GM19023 (cell line): ENCODE measurements around the gene RGS13.
"Not testable (repeated sequence)": the region's sequence is repeated elsewhere in the genome, so short reads cannot be mapped to it uniquely, and the experiment has no call there.

Source experiments
- ATAC-seq: cut with Tn5 transposase; IDR thresholded peaks from one replicate; pipeline ENCODE4 v1.9.1; 2021; ENCODE audit warnings: mild to moderate bottlenecking, moderate library complexity; ENCODE audit not compliant: unreplicated experiment

Gene RGS13

DNA sequence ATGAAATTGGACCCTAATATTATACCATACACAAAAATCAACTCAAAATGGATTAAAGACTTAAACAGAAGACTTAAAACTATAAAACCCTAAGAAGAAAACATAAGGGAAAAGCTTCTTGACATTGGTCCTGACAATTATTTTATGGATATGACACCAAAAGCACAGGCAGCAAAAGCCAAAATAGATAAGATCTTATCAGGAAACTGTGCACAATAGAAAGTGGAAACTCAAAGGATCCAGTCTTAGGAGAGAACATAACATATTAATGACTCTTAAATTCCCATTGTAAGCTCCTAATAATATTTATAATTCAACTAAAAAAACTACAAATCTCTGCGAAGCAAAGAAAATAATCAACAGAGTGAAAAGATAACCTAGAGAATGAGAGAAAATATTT is 39.8 kb downstream of the RGS13 start:
- ATAC-seq: no peak

DNA sequence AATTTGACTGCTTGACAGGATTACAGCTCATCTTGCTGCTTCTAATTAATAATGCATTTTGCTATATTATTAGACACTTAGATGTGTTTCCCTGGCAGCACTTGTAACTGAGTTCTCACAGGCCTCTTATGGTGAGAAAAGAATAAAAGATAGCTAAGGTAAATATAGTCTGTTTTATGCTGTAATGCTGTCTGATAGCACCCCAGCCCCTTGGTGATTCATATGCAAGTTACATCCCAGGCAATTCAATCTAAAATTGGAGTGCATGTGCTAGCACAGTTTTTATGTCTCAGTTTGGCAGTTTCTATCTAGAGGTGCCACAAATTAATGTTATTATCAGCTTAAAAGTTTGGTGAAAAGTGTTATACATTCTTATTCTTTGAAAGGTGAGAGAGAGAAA is 42.2 kb downstream of the RGS13 start:
- no peak for ATAC-seq

DNA sequence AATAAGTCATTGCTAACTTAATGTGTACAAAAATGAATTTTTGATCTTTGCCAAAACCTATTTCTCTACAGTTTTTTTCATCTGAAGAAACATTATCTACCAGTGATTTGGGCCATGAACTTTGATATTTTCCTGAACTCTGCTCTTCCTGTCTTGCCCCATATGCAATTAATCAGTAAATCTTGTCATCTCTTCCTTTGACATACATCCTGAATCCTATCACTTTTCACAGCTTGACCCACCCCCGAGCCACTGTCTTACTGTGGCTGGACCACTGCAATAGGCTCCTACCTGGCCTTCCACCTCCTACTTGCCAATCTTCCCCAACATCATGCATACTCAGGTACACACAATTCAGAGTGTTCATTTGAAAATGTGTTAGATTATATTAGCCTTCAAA is 46.4 kb downstream of the RGS13 start:
- ATAC-seq: no peak

DNA sequence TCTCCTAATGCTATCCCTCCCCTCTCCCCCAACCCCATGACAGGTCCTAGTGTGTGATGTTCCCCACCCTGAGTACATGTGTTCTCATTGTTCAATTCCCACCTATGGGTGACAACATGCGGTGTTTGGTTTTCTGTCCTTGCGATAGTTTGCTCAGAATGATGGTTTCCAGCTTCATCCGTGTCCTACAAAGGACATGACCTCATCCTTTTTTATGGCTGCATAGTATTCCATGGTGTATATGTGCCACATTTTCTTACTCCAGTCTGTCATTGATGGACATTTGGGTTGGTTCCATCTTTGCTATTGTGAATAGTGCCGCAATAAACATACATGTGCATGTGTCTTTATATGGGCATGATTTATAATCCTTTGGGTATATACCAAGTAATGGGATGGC is 47.1 kb downstream of the RGS13 start:
- ATAC-seq: not testable (repeated sequence)

DNA sequence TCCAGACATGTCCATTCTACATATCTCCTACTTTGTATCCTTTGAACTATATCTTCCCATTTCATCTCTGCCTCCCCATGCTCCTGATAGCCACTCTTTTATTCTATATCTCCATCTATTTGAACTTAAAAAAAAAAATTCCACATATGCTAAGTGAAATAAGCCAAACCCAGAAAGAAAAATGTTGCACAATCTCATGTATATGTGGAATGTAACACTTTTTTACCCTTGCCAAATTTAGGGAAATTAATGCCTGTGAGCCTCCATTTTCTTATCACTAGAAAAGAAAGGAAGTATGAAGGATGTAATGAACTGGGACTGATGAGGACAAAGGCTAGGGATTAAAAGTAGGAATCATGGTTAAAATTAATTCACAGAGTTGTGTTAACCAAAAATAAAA is 53.5 kb downstream of the RGS13 start:
- no peak for ATAC-seq

DNA sequence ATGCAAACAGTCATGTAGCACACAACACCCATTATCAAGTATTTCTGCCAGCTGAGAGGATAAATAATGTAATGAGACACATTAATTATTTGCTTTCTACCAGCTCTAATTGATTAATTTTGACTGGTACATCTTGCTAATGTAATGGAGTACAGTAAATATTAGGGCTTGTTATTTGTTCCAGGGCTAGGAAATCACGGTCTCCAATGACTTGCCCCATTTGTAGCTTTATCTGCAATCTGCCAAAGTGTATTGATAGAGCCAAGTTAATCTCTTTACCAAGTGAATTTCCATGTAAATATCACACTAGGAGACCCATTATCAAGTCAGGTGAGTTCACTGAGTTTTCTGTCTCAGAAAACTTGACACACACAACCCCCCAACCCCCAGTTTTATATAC is 55.1 kb downstream of the RGS13 start:
- ATAC-seq: no peak

DNA sequence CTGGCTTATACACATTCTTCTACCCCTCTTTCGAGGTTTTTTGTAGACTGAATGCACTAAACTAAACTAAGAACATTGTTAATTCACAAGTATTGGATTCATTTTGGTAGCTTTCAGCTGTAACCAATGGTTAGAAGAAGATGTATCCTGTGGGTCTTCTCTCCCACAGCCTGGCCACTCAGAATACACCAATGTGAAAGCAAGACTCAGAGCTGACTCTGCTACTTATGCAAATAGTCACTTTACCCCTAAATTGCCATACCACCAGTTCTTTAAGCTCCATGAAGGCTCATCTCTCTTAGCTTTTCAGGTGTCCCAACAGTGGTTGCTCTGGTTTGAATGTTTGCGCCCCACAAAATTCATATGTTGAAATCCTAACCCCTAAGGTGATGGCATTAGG is 60.1 kb downstream of the RGS13 start:
- no peak for ATAC-seq

DNA sequence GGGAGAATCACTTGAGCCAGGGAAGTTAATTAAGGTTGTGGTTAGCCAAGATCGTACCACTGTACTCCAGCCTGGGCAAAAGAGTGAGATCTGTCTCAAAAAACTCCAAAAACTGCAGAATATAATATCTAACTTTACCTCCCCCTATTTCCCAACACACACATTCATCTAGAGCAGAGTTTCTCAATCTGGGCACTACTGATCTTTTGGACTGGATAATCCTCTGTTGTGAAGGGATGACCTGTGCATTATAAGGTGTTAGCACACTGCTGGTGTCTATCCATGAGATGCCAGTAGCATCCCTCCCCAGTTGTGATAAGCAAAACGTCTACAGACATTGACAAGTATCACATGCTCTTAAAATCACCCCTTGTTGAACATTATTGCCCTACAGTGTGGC is 61.8 kb downstream of the RGS13 start:
- ATAC-seq: no peak

DNA sequence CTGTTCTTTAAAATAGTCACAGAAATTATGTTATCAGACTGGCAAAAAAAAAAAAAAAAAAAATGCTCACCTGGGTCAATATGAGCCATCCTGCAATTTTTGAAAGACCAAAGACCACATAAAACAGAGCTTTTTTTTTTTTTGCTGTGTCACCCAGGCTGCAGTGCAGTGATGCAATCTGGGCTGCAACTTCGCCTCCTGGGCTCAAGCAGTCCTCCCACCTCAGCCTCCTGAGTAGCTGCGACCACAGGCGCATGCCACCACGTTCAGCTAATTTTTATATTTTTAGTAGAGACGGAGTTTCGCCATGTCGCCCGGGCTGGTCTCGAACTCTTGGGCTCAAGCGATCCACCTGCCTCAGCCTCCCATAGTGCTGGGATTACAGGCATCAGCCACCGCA is 62.8 kb downstream of the RGS13 start:
- no peak for ATAC-seq

DNA sequence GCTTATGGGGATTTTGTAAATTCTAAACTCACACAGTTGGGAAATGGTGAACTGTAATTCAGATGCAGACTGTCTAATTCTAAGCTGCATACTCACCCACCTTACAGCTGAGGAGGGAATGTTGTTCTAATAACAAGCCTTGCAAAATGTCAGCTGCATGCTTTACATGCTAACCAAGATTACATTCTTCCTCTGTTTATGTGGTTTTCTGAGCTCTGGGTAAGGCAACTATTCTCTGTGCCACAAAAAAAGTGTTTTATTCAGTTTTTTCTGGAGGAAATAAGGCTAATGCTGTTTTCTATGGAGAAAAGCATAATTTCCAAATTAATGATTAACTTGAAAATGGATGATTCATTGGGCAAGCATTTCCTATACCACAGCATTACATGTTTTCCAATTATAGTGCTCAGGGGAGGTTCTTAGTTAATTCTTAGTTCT is 64.9 kb downstream of the RGS13 start:
- ATAC-seq: no peak

DNA sequence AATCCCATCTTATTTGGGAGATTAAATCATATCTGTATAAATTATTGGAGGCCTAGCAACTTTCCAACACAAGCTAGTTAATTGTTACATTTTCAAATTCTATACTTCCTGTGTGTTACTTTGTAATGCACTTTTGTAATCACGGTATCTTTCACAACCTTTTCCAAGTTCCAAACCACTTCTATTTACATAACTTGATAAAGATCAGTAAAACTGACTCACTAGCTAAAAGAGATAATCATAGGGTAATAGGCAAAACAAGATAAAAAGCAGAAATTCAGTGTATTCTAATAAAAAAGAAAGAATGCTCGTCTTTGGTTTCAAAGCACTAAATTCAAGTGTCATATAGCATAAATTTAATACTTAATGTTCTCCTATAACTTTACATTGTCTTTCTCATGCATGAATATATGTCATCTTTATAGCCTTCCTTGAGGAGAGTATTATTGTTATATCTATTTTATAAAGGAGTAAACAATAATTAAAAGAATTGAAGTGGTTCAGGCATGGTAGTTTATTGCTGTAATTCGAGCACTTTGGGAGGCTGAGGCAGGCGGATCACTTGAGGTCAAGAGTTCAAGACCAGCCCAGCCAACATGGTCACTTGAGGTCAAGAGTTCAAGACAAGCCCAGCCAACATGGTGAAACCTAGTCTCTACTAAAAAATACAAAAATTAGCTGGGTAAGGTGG is 66.4 kb downstream of the RGS13 start:
- no peak for ATAC-seq

DNA sequence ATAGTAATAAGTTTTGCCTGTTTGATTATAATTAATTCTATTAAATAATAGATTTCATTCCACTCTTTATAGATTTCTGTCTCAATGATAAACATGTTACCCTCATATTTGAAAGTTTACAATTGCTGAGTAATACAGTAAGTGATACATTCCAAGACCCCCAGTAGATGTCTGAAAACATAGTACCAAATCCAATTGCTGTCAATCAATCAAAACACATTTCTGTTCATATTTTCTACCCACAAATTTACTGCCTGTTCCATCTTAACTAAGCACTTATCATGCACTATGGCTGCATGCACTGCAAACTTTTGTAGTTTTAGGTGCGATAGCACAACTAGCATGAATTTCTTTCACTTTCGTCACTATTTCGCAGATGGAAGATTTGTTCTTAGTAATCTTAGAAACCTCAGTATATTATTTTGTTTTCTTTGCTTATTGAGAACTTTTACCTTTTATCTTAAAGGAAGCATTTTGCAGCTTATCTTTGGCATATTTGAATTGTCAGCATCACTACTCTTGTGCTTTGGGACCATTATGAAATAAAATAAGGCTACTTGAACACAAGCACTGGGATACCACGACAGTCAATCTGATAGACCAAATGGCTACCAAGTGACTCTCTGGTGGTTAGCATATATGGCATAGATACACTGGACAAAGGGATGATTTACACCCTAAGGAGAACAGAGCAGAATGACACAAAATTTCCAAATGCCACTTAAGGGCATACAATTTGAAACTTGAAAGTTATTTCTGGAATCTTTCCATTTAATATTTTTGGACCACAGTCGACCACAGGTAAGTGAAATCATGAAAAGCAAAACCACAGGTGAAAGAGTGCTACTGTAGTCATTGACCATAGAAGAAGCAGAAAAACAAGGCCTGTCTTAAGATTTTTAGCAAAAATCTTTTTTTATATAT is 67.6 kb downstream of the RGS13 start:
- peak; percentile 88 for ATAC-seq

DNA sequence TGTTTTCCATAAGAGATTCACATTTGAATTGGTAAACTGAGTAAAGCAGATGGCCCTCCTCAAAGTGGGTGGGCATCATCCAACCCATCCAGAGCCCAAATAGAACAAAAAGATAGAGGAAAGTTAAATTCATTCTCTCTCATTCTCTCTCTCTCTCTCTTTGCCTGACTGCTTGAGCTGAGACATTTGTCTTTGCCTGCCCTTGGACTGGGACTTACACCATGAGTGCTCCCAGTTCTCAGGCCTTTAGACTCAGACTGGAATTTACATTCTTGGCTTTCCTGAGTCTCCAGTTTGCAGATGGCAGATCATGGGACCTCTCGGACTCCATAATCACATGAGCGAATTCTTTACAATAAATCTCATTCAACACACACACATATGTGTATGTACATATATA is 69.6 kb downstream of the RGS13 start:
- no peak for ATAC-seq

DNA sequence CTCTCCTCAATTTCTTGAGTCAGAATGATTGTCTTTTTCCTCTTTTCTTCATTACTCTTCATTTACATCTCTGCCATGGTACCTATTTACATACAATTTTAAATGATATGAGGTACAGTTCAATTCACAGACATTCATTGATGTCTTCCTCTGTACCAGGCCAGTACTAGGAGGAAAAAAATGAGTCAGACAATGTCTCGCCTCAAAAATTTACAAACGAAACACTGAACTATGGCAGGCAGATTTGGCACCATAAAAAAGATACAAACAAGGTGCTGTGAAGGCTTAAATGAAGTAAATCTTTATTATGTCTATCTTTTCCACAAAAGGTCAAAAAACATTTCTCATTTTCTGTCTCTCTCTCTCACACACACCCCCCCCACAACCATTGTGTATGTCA is 71.0 kb downstream of the RGS13 start:
- no peak for ATAC-seq

DNA sequence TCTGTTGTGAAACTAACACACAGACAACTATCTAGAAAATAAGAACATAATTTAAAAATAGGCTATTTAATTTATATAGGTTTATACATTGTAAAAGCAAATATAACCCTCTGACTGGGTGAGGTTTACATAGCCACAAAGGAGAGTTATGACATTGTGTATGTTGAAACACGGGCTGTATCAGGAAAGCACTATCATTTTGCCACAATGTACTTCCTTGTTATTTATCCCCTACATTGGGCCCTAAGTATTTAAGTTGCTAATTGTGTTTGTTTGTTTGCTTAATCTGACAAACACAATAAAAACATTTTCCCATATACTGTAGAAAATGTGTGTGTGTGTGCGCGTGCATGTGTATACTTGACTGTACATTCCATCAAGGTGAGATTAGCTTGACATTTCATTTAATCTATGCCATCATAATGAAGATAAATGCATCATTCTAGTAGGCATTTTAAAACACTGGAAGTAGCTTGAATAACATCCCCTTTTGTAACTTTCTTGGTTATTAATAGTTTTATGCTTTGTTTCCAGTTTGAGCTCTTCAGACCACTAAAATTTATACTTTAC is 72.1 kb downstream of the RGS13 start:
- ATAC-seq: no peak

DNA sequence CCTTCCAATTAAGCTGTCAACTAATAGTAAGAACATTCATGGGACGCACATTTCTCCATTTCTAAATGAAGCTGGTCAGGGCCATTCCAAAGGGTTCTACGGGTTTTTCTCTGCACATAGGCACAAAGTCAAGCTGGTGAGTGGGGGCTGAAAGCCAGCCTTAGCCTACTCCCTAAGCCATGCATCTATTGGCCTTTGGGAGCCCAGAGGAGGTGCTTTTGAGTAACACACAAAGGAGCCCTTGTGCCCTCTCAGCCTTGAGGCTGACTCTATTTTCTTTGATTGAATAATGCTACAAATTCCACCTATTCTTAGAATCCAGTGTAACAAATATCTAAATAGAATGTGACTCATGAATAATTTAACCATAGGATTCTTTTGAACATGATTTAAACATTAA is 73.6 kb downstream of the RGS13 start:
- ATAC-seq: no peak
